ENCODE measurements around the gene SLC25A43.
A peak's percentile ranks its signal among the peaks of the same experiment; 100 is the strongest.

The SLC25A43 gene

DNA sequence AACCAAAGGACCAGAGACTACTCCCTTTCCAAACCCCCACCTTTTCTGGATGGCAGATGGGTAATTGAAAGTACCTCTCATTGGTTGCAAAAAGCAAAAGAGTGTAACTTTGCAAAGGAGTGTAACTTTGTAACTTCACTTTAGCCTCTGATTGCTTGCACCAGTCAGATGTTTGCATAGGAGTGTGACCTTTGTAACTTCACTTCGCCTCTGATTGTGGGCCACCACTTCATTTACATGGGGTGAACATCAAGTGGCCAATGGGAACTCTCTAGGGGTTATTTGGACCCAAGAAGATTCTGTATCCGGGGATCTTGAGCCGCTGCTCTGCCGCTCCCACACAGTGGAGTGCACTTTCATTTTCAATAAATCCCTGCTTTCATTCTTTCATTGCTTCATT lies 9.9 kb upstream of the SLC25A43 start:
- DNase-seq = no peak
- H3F3A ChIP-seq (ENCODE audit: insufficient read depth, low read length) = no peaks in the 10 kb centered on the region
- H3K9ac ChIP-seq (ENCODE audit: low read length) = no peak overlapping the region
- no peaks in the 10 kb centered on the region for H3K79me2 ChIP-seq (ENCODE audit: low read length)
- H3K27ac ChIP-seq (ENCODE audit: low read length) = no peak overlapping the region
- no peaks in the 10 kb centered on the region for H3K4me1 ChIP-seq (ENCODE audit: low read length)
- H2AFZ ChIP-seq (ENCODE audit: low read length) = no peak overlapping the region
- TF ChIP-seq EZH2phosphoT487 (IDR thresholded peaks at IDR 0.05; ENCODE audit: low read length) (no peak), EZH2 (optimal IDR thresholded peaks at IDR 0.05; ENCODE audit: low read depth, low read length) (no peak)
- TF ChIP-seq, protein P1, sequence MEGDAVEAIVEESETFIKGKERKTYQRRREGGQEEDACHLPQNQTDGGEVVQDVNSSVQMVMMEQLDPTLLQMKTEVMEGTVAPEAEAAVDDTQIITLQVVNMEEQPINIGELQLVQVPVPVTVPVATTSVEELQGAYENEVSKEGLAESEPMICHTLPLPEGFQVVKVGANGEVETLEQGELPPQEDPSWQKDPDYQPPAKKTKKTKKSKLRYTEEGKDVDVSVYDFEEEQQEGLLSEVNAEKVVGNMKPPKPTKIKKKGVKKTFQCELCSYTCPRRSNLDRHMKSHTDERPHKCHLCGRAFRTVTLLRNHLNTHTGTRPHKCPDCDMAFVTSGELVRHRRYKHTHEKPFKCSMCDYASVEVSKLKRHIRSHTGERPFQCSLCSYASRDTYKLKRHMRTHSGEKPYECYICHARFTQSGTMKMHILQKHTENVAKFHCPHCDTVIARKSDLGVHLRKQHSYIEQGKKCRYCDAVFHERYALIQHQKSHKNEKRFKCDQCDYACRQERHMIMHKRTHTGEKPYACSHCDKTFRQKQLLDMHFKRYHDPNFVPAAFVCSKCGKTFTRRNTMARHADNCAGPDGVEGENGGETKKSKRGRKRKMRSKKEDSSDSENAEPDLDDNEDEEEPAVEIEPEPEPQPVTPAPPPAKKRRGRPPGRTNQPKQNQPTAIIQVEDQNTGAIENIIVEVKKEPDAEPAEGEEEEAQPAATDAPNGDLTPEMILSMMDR (IDR thresholded peaks at IDR 0.05; ENCODE audit: low read length) = no peak
- H3K4me3 ChIP-seq (ENCODE audit: low read length) = no peak overlapping the region
- H3K9me2 ChIP-seq (replicated peaks; ENCODE audit: insufficient read depth, low read length) = no peaks in the 10 kb centered on the region
- H3K36me3 ChIP-seq (replicated peaks; ENCODE audit: insufficient read depth, low read length) = no peaks in the 10 kb centered on the region
- no peaks in the 10 kb centered on the region for H4K20me1 ChIP-seq (ENCODE audit: insufficient read depth, low read length)
- no peaks in the 10 kb centered on the region for H3K27me3 ChIP-seq (replicated peaks; ENCODE audit: insufficient read depth, low read length)
- H3K9me3 ChIP-seq (replicated peaks; ENCODE audit: insufficient read depth, low read length) = no peaks in the 10 kb centered on the region
- no peak overlapping the region; the same call in 1 of the 2 replicates for H3K4me2 ChIP-seq (ENCODE audit: low read depth, low read length)

DNA sequence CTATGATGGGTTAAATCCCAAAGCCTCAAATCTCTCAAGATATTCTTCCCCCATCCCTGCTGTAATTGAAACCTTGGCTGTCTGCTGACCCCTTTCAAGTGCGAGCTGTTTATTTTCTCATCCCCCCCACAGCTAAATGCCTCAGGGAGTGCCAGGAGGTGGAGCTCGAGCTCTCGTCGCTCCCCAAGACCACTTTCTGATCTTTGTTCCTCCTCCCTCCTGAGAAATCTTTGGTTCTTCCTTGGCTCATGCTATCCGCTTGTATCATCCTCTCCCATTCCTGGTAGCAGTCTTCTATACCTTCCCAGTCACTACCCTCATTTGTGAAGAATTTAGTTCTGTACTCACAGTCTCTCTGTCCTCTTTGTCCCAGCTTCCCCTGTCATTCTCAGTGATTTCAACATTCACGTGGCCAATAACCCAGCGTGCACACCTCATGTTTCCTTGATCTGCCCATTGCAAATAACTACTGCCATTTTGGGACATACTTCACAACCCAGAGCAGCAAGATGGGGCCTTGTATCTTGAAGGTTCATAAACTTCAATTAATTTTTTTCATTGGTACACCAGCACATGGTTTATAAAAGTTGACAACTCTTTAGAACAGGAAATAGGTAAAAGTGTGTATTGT lies 9.2 kb upstream of the SLC25A43 start:
- no peak overlapping the region for H3K4me3 ChIP-seq (ENCODE audit: low read length)
- H2AFZ ChIP-seq (ENCODE audit: low read length) = 0 out of 2 replicates have a peak overlapping the region, but pooled peaks have one; percentile 21
- no peaks in the 10 kb centered on the region for H4K20me1 ChIP-seq (ENCODE audit: insufficient read depth, low read length)

DNA sequence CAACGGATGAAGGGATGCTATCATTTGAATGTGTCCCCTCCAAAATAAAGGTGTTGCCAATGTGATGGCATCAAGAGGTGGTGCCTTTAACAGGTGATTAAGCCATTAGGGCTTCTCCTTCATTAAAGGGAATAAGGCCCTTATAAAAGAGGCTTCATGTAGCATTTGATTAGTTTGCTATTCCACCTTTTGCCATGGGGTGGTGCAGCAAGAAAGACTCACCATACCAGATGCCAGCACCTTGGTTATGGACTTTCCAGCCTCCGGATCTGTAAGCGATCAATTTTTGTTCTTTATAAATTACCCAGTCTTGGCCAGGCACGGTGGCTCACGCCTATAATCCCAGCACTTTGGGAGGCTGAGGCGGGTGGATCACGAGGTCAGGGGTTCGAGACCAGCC lies 7.9 kb upstream of the SLC25A43 start:
- H3K9me3 ChIP-seq (replicated peaks; ENCODE audit: insufficient read depth, low read length) = no peaks in the 10 kb centered on the region
- no peak for TF ChIP-seq EZH2phosphoT487 (IDR thresholded peaks at IDR 0.05; ENCODE audit: low read length)
- TF ChIP-seq, protein P1 (IDR thresholded peaks at IDR 0.05; ENCODE audit: low read length) = peak; percentile 25
- no peaks in the 10 kb centered on the region for H3F3A ChIP-seq (ENCODE audit: insufficient read depth, low read length)
- no peak overlapping the region for H2AFZ ChIP-seq (ENCODE audit: low read length)
- no peaks in the 10 kb centered on the region for H3K9me2 ChIP-seq (replicated peaks; ENCODE audit: insufficient read depth, low read length)
- H3K4me2 ChIP-seq (ENCODE audit: low read depth, low read length) = no peak overlapping the region
- DNase-seq = peak; percentile 26
- H3K4me1 ChIP-seq (ENCODE audit: low read length) = no peaks in the 10 kb centered on the region
- H3K36me3 ChIP-seq (replicated peaks; ENCODE audit: insufficient read depth, low read length) = no peaks in the 10 kb centered on the region
- no peak overlapping the region for H3K27ac ChIP-seq (ENCODE audit: low read length)
- no peaks in the 10 kb centered on the region for H4K20me1 ChIP-seq (ENCODE audit: insufficient read depth, low read length)
- no peaks in the 10 kb centered on the region for H3K27me3 ChIP-seq (replicated peaks; ENCODE audit: insufficient read depth, low read length)
- no peaks in the 10 kb centered on the region for H3K79me2 ChIP-seq (ENCODE audit: low read length)
- H3K9ac ChIP-seq (ENCODE audit: low read length) = no peak overlapping the region
- H3K4me3 ChIP-seq (ENCODE audit: low read length) = no peak overlapping the region

More for the DNA sequence above, 9.2 kb upstream of the SLC25A43 start:
- Histone ChIP-seq H3K4me1 (ENCODE audit: low read length) (no peaks in the 10 kb centered on the region), H3K36me3 (replicated peaks; ENCODE audit: insufficient read depth, low read length) (no peaks in the 10 kb centered on the region), H3K9ac (ENCODE audit: low read length) (no peak overlapping the region), H3K4me2 (ENCODE audit: low read depth, low read length) (peak overlapping the region; percentile 2; the same call in 1 of the 2 replicates), H3K79me2 (ENCODE audit: low read length) (no peaks in the 10 kb centered on the region), H3F3A (ENCODE audit: insufficient read depth, low read length) (no peaks in the 10 kb centered on the region), H3K9me2 (replicated peaks; ENCODE audit: insufficient read depth, low read length) (no peaks in the 10 kb centered on the region), H3K9me3 (replicated peaks; ENCODE audit: insufficient read depth, low read length) (no peaks in the 10 kb centered on the region), H3K27ac (ENCODE audit: low read length) (no peak overlapping the region), H3K27me3 (replicated peaks; ENCODE audit: insufficient read depth, low read length) (no peaks in the 10 kb centered on the region)
- DNase-seq = no peak
- TF ChIP-seq, protein P1 (IDR thresholded peaks at IDR 0.05; ENCODE audit: low read length) = no peak
- TF ChIP-seq EZH2phosphoT487 (IDR thresholded peaks at IDR 0.05; ENCODE audit: low read length) (no peak), EZH2 (optimal IDR thresholded peaks at IDR 0.05; ENCODE audit: low read depth, low read length) (no peak)

All from MM.1S (cell line).